Breast epithelium (tissue), 3 donors: Measurements from ENCODE around the gene ZNF467.

Experiments used
- CTCF ChIP-seq, 3 donors: fragments of 450-650 bp; IDR thresholded peaks; one replicate each; pipeline ENCODE4 v1.5.1; 2016 to 2017; ENCODE audit warnings: antibody characterized with exemption in 3 of 3, mild to moderate bottlenecking in 3 of 3, moderate library complexity in 3 of 3
- POLR2A ChIP-seq: fragments of 450-650 bp; IDR thresholded peaks from one replicate; pipeline ENCODE4 v1.6.1; 2016; ENCODE audit warnings: antibody characterized with exemption, mild to moderate bottlenecking, moderate library complexity

- TF ChIP-seq CTCF (IDR thresholded peaks at IDR 0.05) (no peak), POLR2A (no peak)
Measured at GRCh38 chr7:149804106-149804505, 30.7 kb upstream of the ZNF467 start.
